ENCODE results near the gene IDH3B.

The IDH3B gene

GRCh38 chr20:2673453-2673852, 9.4 kb upstream of the IDH3B start:
- DNase-seq (ENCODE audit: insufficient read length) (no peak), FAIRE-seq (no peak)
- TF ChIP-seq POLR2AphosphoS5 (IDR thresholded peaks at IDR 0.05; ENCODE audit: low read depth, low read length) (no peak), TAF1 (IDR thresholded peaks at IDR 0.05; ENCODE audit: borderline replicate concordance, low read depth, low read length) (no peak), POLR2A (IDR thresholded peaks at IDR 0.05; ENCODE audit: low read depth, low read length) (no peak)

GRCh38 chr20:2672446-2672845, 8.4 kb upstream of the IDH3B start:
- FAIRE-seq: no peak
- no peak for TF ChIP-seq TAF1 (IDR thresholded peaks at IDR 0.05; ENCODE audit: borderline replicate concordance, low read depth, low read length)
- TF ChIP-seq POLR2AphosphoS5 (IDR thresholded peaks at IDR 0.05; ENCODE audit: low read depth, low read length): no peak
- TF ChIP-seq POLR2A (IDR thresholded peaks at IDR 0.05; ENCODE audit: low read depth, low read length): no peak
- DNase-seq (ENCODE audit: insufficient read length): no peak

GRCh38 chr20:2671977-2672376, 8.0 kb upstream of the IDH3B start:
- no peak for TF ChIP-seq POLR2A (IDR thresholded peaks at IDR 0.05; ENCODE audit: low read depth, low read length)
- no peak for TF ChIP-seq POLR2AphosphoS5 (IDR thresholded peaks at IDR 0.05; ENCODE audit: low read depth, low read length)
- no peak for TF ChIP-seq TAF1 (IDR thresholded peaks at IDR 0.05; ENCODE audit: borderline replicate concordance, low read depth, low read length)
- FAIRE-seq: no peak
- no peak for DNase-seq (ENCODE audit: insufficient read length)

GRCh38 chr20:2663364-2663886, 591 bp downstream of the IDH3B start:
- no peak for DNase-seq (ENCODE audit: insufficient read length)
- no peak for TF ChIP-seq POLR2A (IDR thresholded peaks at IDR 0.05; ENCODE audit: low read depth, low read length)
- no peak for TF ChIP-seq POLR2AphosphoS5 (IDR thresholded peaks at IDR 0.05; ENCODE audit: low read depth, low read length)
- no peak for TF ChIP-seq TAF1 (IDR thresholded peaks at IDR 0.05; ENCODE audit: borderline replicate concordance, low read depth, low read length)
- no peak for FAIRE-seq

- no peak for TF ChIP-seq POLR2A (IDR thresholded peaks at IDR 0.05; ENCODE audit: low read depth, low read length)
- no peak for TF ChIP-seq POLR2AphosphoS5 (IDR thresholded peaks at IDR 0.05; ENCODE audit: low read depth, low read length)
- no peak for TF ChIP-seq TAF1 (IDR thresholded peaks at IDR 0.05; ENCODE audit: borderline replicate concordance, low read depth, low read length)
- DNase-seq (ENCODE audit: insufficient read length) (no peak), FAIRE-seq (no peak)
Measured at GRCh38 chr20:2659547-2659946, 4.5 kb downstream of the IDH3B start.

GRCh38 chr20:2658414-2659354, 5.3 kb downstream of the IDH3B start:
- TF ChIP-seq POLR2A (IDR thresholded peaks at IDR 0.05; ENCODE audit: low read depth, low read length) (peak; percentile 84), TAF1 (IDR thresholded peaks at IDR 0.05; ENCODE audit: borderline replicate concordance, low read depth, low read length) (no peak), POLR2AphosphoS5 (IDR thresholded peaks at IDR 0.05; ENCODE audit: low read depth, low read length) (peak; percentile 96)
- DNase-seq (ENCODE audit: insufficient read length): no peak
- no peak for FAIRE-seq

GRCh38 chr20:2657674-2658073, 6.3 kb downstream of the IDH3B start:
- TF ChIP-seq POLR2AphosphoS5 (IDR thresholded peaks at IDR 0.05; ENCODE audit: low read depth, low read length) (no peak), TAF1 (IDR thresholded peaks at IDR 0.05; ENCODE audit: borderline replicate concordance, low read depth, low read length) (no peak), POLR2A (IDR thresholded peaks at IDR 0.05; ENCODE audit: low read depth, low read length) (no peak; the same call in 1 of the 2 replicates)
- no peak for DNase-seq (ENCODE audit: insufficient read length)
- FAIRE-seq: no peak

- FAIRE-seq: no peak
- peak; percentile 71 for TF ChIP-seq POLR2A (IDR thresholded peaks at IDR 0.05; ENCODE audit: low read depth, low read length)
- no peak for TF ChIP-seq POLR2AphosphoS5 (IDR thresholded peaks at IDR 0.05; ENCODE audit: low read depth, low read length)
- DNase-seq (ENCODE audit: insufficient read length): no peak
Measured at GRCh38 chr20:2657241-2657640, 6.8 kb downstream of the IDH3B start.

- TF ChIP-seq POLR2A (IDR thresholded peaks at IDR 0.05; ENCODE audit: low read depth, low read length) (no peak), POLR2AphosphoS5 (IDR thresholded peaks at IDR 0.05; ENCODE audit: low read depth, low read length) (no peak; the same call in none of the 2 replicates)
- no peak for FAIRE-seq
- DNase-seq (ENCODE audit: insufficient read length): no peak
Measured at GRCh38 chr20:2656471-2657117, 7.4 kb downstream of the IDH3B start.

GRCh38 chr20:2655331-2656116, 8.5 kb downstream of the IDH3B start:
- DNase-seq (ENCODE audit: insufficient read length) (no peak), FAIRE-seq (no peak)
- peak; percentile 57; the same call in 1 of the 2 replicates for TF ChIP-seq POLR2A (IDR thresholded peaks at IDR 0.05; ENCODE audit: low read depth, low read length)
- TF ChIP-seq POLR2AphosphoS5 (IDR thresholded peaks at IDR 0.05; ENCODE audit: low read depth, low read length): peak; percentile 68
- no peak for TF ChIP-seq TAF1 (IDR thresholded peaks at IDR 0.05; ENCODE audit: borderline replicate concordance, low read depth, low read length)

- DNase-seq (ENCODE audit: insufficient read length): no peak
- FAIRE-seq: no peak
- TF ChIP-seq TAF1 (IDR thresholded peaks at IDR 0.05; ENCODE audit: borderline replicate concordance, low read depth, low read length): no peak
- TF ChIP-seq POLR2A (IDR thresholded peaks at IDR 0.05; ENCODE audit: low read depth, low read length): no peak
- no peak; the same call in 1 of the 2 replicates for TF ChIP-seq POLR2AphosphoS5 (IDR thresholded peaks at IDR 0.05; ENCODE audit: low read depth, low read length)
Measured at GRCh38 chr20:2654831-2655230, 9.2 kb downstream of the IDH3B start.
